HG03280 (cell line): ENCODE results near the gene KISS1R.

ENCODE experiments used
- ATAC-seq: cut with Tn5 transposase; IDR thresholded peaks from one replicate; pipeline ENCODE4 v1.9.1; 2021; ENCODE audit warnings: mild to moderate bottlenecking, moderate library complexity; ENCODE audit not compliant: unreplicated experiment

Gene KISS1R

GRCh38 chr19:966485-967088 lies 49.5 kb downstream of the KISS1R start:
- ATAC-seq: no peak
